ENCODE data around the gene SLITRK1.

DNA sequence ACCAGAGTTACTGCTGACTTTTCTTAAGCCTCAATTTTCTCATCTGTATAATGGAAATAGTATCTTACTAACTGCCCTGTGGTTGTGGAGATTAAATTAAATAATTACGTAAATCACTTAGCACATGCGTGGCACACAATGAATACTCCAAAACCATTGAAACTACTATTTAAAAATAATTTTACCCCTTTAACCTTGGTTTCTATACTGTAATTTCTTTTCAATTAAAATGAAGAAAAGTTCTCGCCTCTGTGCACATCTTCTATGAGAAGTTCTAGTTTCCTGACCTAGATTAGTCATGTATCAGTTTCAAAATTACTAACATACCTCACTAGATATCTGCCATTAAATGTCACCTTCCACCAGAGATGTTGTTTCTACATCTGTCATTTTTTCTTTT is 5.7 kb downstream of the SLITRK1 start:
- TF ChIP-seq, protein P1, sequence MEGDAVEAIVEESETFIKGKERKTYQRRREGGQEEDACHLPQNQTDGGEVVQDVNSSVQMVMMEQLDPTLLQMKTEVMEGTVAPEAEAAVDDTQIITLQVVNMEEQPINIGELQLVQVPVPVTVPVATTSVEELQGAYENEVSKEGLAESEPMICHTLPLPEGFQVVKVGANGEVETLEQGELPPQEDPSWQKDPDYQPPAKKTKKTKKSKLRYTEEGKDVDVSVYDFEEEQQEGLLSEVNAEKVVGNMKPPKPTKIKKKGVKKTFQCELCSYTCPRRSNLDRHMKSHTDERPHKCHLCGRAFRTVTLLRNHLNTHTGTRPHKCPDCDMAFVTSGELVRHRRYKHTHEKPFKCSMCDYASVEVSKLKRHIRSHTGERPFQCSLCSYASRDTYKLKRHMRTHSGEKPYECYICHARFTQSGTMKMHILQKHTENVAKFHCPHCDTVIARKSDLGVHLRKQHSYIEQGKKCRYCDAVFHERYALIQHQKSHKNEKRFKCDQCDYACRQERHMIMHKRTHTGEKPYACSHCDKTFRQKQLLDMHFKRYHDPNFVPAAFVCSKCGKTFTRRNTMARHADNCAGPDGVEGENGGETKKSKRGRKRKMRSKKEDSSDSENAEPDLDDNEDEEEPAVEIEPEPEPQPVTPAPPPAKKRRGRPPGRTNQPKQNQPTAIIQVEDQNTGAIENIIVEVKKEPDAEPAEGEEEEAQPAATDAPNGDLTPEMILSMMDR (IDR thresholded peaks at IDR 0.05; ENCODE audit: low read depth, low read length), result no peak
- no peak for TF ChIP-seq EZH2phosphoT487 (IDR thresholded peaks at IDR 0.05; ENCODE audit: low read depth)

Measured in OCI-LY3 (cell line).